HEK293 (cell line): ENCODE results near the gene CDK12.

Source experiments
- CTCF ChIP-seq: fragments of 450-650 bp; formaldehyde crosslinking; IDR thresholded peaks from 2 replicates; pipeline ENCODE4 v1.5.1; 2016; ENCODE audit warnings: missing biosample characterization, missing genetic modification characterization
- KLF10 ChIP-seq: fragments of 450-650 bp; IDR thresholded peaks from 2 replicates; pipeline ENCODE4 v1.5.1; 2018; ENCODE audit warnings: missing biosample characterization, mild to moderate bottlenecking, missing genetic modification characterization
- PRDM1 ChIP-seq: fragments of 450-650 bp; formaldehyde crosslinking; IDR thresholded peaks from 2 replicates; pipeline ENCODE4; 2016; ENCODE audit warnings: missing biosample characterization, missing genetic modification characterization
- ZNF133 ChIP-seq: fragments of 450-650 bp; formaldehyde crosslinking; IDR thresholded peaks from 2 replicates; pipeline ENCODE4 v1.5.1; 2016; ENCODE audit warnings: missing biosample characterization, missing genetic modification characterization
- ZNF629 ChIP-seq: fragments of 450-650 bp; formaldehyde crosslinking; IDR thresholded peaks from 2 replicates; pipeline ENCODE4 v1.5.1; 2017; ENCODE audit warnings: missing biosample characterization, missing genetic modification characterization

- no peak for TF ChIP-seq CTCF
- TF ChIP-seq ZNF629 (tag by site-specific recombination), result no peak
- TF ChIP-seq KLF10 (tag by site-specific recombination), result no peak
- no peak for TF ChIP-seq ZNF133 (tag by site-specific recombination)
- no peak for TF ChIP-seq PRDM1 (tag by site-specific recombination)
Measured at GRCh38 chr17:39548494-39549225, 87.4 kb downstream of the CDK12 start.
